HG02852 (cell line): ENCODE measurements around the gene FOXB1.
A peak's percentile ranks its signal among the peaks of the same experiment; 100 is the strongest.

ENCODE experiments used
- ATAC-seq: cut with Tn5 transposase; IDR thresholded peaks from one replicate; pipeline ENCODE4 v1.9.1; 2021; ENCODE audit warnings: mild to moderate bottlenecking, moderate library complexity; ENCODE audit not compliant: unreplicated experiment

The FOXB1 gene

GRCh38 chr15:60004009-60004845, at the start of gene FOXB1:
FOXB1 (plus strand) TSS chr15:60004311; CDS start chr15:60004964, 653 bp downstream.
- no peak for ATAC-seq

DNA sequence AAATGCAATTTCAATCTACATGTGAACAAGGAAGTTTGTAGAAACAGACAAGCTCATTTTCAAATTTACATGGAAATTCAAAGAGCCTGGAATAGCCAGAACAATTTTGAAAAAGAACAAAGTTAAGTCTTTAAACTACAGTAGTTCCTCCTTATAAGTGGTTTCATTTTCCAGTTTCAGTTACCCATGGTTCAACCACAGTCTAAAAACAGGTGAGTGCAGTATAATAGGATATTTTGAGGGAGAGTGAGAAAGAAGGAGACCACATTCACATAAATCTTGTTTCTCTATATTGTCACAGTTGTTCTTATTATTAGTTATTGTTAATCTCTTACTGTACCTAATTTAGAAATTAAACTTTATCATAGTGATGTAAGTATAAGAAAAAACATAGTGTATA, 45.8 kb upstream of the FOXB1 start:
- no peak for ATAC-seq

GRCh38 chr15:59960318-59960717, 43.8 kb upstream of the FOXB1 start:
- no peak for ATAC-seq

DNA sequence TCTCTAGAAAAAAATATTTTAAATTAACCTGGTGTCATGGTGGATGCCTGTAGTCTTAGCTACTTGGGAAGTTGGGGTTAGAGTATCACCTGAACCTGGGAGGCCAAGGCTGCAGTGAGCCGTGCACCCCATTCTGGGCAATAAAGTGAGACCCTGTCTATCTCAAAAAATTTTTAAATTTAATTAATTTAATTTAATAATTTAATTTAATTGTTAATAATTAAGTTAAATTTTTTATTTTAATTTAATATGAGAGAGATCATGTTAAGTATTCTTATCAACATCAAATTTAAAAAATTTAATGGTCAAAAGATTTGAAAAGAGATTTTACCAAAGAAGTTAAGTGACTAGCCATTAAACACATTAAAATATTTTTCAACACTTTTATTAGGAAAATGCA, 40.8 kb upstream of the FOXB1 start:
- no peak for ATAC-seq

GRCh38 chr15:59963925-59964324, 40.2 kb upstream of the FOXB1 start:
- no peak for ATAC-seq

- no peak for ATAC-seq
Measured at GRCh38 chr15:59965741-59966140, 38.4 kb upstream of the FOXB1 start.

DNA sequence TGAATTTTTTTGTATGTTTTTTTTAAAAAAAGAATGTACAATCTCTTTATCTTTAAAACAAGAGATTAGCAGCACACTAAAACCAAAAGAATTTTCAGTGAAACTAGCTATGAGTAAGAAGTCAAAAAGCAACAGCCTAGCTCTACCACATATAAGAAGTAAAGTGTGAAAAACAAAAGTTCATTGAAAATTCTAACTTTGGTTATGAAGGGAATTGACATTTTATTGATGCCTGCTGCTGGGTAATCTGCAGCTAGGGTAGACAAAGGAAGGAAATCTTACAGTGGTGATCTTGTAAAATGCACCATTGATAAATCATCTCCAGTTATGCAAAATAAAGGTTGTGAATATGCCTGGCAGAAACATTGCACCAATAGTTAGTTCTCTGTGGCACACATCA, 37.8 kb upstream of the FOXB1 start:
- ATAC-seq: no peak

GRCh38 chr15:59968314-59968713, 35.8 kb upstream of the FOXB1 start:
- no peak for ATAC-seq

- ATAC-seq: no peak
Measured at GRCh38 chr15:59972241-59972640, 31.9 kb upstream of the FOXB1 start.

- ATAC-seq: no peak
Measured at GRCh38 chr15:59976480-59977271, 27.4 kb upstream of the FOXB1 start.

GRCh38 chr15:59991834-59992233, 12.3 kb upstream of the FOXB1 start:
- ATAC-seq: no peak

- ATAC-seq: no peak
Measured at GRCh38 chr15:59993041-59993750, 10.9 kb upstream of the FOXB1 start.

- ATAC-seq: no peak
Measured at GRCh38 chr15:59993950-59994401, 10.1 kb upstream of the FOXB1 start.

DNA sequence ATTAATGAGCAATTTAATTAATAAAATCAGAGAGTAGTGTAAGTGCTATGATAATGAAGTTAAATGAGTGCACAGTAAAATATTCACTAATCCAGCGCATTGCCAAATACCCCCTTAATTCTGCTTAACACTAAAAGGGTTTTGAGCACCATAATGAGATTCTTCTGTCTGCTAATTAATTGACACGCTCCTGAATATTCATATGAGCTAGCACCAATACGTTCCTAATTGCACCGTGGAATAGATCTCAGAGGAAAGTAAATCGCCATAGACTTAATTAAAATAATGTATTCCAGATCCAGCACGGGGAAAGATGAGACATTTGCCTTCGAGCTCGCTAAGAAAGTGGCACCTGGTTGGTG, 9.6 kb upstream of the FOXB1 start:
- no peak for ATAC-seq

- no peak for ATAC-seq
Measured at GRCh38 chr15:59994888-59995557, 9.1 kb upstream of the FOXB1 start.

DNA sequence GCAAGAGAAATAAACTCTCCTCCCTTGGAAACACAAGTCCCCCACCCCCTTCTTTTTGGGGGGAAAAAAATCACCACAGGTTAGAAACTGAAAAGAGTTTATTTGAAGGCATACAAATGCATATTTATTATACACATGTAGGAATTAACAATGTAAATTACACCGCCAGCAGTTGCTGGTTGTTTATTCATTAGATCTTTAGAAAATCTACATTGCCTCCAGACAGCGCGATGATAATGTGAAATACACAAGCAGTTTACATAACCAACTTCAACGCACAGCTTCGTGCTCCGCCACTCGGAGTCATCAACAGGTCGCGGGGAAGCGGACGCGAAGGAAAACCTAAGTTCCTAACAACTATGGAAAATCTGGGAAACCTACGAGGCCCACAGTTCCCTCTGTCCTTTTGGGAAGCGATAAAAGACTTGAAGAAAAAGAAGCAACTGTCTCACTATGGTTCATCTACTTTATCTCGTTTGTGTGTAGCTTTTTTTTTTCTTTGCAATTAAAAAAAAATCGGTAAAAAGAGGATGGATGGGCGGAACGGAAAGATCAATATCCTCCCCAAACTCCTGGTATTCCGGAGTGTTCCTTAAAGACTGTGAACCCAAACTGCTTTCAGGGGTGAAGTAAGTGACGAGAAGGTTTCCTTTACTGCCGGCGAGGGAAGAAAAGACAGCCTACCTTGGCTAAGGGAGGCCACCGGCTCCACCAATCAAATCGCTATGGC, 8.4 kb upstream of the FOXB1 start:
- ATAC-seq: no peak

DNA sequence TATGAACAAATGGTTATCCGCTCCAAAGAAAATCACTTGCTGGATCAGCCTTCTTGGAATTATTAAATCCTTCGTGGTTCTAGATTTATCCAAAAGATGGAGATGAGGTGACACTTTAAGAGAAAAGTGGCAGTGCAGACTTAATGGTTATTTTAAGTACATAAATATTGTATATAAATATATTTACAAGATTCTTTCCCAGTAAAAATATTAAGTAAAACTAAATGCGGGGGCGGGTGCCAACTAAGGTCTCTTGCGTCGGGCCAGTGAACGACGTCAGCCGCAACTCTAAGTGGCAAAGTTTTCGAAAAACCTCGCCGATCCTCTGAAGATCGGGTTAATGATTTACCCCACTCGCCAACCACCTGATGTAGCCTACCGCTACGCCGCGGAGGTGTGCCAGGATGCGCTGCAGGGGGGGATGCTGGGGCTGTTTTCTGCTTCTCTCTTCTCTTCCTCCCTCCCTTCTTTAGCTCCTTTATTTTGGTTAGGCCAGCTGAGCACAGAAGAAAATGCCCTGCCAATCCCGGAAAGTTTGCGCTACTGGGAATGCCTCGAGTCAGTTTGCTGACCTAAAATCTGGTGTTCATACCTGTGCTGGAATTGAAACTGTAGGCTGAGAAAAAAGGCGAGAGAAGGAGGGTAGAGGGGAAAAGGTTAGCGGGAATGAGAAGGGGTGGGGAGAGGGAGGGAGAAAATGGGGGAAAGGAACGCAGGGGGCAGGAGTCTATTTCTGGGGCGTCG, 7.6 kb upstream of the FOXB1 start:
- no peak for ATAC-seq

GRCh38 chr15:59997070-59997701, 6.9 kb upstream of the FOXB1 start:
- ATAC-seq: peak; percentile 68

DNA sequence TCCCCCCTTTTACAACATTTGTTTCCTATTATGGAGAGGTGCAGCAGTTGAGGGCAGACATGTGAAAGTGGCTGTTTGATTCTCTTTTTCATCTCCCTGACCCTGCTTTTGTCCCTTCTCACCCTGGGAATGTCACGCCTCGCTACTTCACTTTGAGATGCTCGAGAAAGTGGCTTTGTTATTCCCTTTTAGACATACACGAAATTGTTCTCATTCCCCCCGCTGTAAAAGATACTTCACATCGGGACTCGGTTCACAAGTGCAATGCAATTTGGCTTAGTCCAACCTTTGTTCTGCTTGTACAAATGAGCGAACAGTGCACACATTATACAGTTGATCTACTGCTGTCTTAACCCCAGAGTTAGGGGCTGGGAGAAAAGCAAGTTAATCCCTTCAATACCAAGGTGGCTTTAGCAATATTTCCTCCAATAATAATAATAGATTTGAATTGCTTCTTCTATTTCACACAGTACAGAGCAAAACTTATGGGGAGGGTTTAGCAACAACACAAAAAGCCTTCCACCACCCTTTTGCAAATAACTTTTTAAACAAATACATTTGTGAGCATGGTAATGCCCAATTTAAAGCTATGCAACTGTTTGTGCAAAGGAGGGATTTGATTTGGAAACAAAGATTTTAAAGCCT, 5.7 kb upstream of the FOXB1 start:
- ATAC-seq: no peak
